GM19238 (cell line): ENCODE measurements around the gene GBX1.
A peak's percentile ranks its signal among the peaks of the same experiment; 100 is the strongest.

Experiments used
- DNase-seq: peaks from one replicate; pipeline ENCODE4 v3.0.0; 2011; ENCODE audit warnings: low spot score; ENCODE audit not compliant: insufficient read length

GBX1 gene

DNA sequence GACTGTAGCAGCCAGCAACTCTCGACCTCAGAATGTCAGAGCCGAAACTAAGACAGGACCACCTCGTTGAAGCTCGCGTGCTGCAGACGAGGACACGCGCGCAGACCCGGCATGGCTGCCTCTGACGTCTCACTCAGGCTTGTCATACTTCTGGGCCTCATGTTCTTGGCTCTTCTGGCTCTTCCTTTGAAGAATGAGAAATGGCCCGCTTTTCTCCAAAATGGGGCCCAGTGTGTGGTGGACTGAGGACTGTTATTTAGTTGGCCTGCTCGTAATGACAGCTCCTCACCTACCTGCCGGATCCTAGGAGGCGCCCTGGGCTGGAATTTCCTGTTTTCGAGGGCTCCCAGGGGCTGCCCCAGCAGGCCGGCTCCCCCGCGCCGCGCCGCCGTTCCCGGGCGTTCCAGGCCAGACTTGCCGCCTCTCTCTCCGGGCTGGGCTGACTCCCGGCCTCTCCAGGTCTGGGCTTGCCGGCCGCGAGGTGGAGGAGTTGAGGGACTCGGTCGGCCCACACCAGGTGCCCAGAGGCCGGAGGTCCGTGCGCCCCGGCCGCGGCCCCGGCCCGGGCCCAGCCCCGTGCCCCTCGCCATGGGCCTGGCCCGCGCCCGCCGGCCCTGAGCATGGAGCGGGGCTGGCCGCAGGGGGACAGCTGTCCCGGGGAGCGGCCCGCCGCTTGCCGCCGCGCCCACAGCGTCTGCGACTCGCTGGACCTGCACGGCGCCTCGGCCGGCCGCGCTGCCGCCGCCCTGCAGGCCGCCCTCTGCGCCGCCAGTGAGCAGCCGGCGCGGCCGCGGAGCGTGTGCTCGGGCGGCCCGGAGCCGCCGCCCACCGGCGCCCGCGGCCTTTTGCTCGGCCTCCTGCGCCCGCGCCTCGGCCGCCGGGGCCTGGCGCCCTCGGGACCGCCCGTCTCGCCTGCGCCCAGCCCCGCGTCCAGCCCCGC is 53.1 kb downstream of the GBX1 start:
- DNase-seq = no peak

DNA sequence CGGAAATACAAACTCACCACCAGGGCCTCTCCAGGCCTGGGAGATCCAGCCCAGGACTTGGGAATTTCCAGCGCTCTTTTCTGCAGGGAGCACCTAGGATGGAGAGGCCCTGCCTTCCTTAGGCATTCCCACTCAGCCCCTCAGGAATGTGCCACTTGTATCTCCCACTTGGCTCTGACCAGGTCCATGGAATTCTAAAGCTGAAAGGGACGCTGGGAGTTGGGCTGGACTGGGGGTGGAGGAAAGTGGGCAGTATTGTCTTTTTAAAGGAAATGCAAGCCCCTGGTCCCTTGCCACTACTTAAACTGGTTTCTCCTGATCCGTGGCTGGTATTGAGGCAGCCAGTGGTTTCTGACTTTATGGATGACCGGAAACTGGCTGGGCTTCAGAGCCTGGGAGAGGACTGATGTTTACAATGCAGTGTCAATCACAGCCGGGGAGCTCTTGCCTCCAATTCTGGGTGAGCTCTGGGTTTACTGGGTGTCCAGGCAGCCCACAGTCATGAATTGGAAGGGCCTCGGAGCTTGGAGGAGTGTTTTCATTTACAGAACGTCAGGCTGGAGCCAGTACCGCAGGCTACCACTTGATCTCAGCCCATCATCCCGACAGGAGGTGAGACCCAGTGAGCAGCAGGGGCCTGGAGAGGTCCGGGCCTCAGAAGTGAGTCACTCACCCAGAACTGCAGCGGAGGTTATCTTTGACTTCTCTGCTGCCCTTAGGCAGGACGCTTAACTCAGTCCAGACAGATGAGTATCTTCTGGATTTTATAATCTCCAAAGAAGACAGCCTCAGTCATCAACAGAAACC is 53.9 kb downstream of the GBX1 start:
- no peak for DNase-seq

DNA sequence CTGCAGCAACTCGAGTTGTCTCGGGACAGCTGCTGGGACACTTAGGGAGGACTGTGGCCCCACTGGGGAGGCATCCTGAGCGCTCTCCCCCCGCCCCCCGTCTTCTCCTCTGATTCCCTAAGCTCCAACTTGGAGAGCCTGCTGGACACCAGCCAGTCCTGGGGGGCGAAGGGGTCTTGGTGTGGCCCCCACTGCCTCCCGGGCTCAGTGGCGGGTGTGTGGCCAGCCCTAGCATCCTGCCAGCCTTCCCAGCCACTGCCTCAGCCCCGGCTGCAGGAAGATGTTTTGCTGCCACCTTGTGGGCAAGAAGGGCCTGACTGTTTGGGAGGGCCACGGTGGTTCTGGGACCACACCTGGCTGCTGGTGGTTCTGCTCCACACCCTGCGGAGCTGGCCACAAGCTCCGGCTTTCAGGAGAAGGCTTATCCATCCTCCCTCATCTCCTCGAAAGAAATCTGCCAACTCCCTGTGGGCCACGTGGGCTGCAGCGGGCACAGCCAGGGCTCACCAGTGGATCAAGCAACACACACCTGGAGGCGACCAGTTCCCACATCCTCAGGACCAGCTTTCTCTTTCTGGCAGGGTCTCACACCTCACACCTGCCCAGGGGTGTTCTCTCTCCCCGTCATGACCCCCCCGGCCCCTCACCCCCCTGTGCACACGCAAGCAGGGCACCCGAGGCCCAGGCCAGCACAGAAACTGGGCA is 56.4 kb downstream of the GBX1 start:
- peak; percentile 92 for DNase-seq

DNA sequence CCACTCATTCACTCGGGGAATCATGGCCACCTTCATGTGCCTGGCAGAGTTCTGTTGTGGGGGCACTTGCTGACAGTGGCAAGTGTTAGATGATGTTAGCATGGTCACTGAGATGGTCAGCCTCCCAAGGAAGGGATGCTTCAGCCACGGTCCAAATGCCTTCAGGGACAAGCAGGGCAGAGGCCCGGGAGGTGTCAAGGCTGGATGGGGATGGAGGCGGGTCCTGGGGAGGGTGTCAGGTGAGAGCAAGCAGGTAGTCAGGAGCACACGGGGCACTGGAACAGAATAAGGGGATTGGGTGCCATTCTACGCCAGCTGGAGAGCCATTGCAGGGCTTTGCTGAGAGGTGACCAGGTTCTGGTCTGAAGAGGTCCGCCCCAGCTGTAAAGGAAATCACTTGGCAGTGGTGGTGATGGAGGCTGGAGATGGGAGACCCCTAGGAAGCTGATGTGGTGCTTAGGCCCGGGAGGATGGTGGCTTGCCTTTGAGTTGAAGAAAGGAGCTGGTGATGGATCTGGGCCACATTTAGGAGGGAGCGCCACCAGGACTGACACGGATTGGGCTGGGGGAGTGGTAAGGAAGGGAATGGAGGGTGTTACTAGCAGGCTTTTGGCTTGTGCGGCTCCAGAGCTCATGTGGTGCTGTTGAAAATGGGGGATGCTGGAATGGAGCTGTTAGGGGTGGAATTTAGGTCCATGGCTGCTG is 57.1 kb downstream of the GBX1 start:
- no peak for DNase-seq

DNA sequence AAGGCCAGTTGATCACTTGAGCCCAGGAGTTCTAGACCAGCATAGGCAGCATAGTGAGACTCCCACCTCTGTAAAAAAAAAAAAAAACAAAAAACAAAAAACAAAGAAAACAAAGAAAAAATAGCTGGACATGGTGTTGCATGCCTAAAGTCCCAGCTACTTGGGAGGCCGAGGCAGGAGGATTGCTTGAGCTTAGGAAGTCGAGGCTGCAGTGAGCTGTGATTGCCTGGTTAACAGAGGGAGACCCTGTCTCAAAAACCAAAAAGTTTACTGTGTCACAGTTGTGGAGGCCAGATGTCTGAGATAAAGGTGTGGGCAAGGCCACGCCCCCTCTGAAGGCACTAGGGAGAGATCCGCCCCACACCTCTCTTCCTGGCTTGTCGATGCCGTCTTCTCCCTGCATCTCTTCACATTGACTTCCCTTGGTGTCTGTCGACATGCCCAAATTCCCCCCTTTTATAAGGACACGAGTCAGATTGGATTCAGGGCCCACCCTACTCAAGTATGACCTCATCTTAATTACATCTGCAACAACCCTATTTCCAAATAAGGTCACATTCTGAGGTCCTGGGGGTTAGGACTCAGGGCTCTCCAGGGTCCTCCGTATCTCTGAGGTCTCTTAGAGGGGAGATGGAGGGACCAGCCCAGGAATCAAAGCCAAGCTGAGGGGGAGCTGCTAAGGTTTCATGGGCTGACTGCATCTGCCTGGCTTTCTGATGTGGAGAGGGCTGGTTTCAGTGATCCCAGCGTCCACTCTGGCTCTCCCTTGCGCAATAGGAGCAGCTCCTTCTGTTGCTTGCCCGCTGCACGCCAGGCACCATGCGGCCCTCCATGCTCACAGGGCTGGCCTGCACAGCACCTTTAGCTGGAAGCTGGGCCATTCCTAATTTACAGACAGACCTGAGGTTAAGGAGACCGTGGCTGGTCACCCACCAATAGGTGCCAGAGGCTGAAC is 58.1 kb downstream of the GBX1 start:
- DNase-seq = no peak

DNA sequence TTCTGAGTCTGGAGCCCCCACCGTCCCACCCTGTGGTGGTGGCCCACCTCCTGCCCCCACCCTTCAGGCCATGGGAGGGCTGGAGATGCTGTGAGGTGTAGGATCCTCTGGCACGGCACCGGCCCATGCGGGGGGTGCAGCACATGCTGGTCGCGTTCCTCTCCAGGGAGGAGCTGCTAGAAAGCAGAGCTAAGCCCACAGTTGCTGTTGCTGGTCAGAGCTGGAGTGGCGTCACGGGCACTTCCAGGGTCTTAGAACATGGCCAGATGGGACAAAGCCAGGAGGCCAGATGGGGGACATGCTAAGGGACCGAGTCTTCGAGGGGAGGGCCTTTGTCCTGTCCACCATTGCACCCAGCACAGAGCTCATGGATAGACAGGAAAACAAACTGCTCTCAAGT is 59.6 kb downstream of the GBX1 start:
- no peak for DNase-seq

DNA sequence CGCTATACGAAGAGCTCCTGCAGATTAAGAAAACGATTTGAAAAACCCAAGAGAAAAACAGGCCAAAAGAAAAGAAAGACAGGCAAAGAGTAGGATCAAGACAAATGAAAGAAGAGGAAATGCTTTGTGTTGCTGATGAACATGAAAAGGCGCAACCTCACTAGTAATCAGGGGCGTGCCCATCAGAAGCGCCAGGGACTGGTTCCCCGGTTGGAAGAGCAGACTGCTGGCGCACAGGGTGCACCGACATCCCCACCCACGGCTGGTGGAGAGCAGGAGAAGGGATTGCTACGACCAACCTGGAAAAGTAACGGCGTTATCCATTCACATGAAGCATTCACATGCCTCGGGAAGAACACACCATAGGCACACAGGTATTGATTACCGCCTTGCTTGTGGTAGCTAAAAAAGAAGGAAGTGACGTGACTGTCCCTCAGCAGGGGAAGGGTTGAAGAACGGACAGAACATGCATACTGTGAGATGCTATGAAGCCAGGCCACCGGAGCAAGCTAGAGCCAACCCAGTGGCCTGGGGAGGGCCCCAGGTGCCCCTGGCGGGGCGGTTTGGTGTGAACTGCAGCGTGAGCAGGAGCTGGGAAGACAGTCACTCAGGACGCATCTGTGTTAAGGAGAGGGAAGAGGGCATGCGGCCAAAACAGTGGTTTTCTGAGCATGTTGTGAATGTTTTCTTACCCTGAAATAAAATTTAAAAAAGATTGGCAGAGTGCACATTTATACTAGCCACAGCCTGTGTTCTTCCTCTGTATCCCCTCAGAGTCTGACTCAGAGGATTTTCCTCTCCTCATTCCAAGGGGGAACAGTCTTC is 62.9 kb downstream of the GBX1 start:
- DNase-seq = no peak

DNA sequence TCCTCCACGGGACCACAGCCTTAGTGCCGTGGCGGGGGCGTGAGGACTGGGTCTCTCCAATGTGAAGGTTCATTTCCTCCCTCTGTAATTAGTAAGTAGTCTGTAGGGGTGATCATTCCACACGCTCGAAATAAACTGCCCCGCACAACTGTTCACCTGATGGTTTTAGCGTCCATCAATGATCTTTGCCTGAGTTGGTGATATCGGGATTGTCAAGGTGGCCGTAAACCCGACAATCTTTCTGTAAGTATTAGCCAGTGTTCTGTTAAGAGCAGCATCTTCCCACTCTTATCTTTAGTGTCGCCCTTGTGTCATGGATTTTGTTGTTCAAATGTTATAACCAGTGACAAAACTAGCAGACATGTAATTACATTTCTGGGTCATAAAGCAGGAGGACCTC is 63.5 kb downstream of the GBX1 start:
- no peak for DNase-seq

DNA sequence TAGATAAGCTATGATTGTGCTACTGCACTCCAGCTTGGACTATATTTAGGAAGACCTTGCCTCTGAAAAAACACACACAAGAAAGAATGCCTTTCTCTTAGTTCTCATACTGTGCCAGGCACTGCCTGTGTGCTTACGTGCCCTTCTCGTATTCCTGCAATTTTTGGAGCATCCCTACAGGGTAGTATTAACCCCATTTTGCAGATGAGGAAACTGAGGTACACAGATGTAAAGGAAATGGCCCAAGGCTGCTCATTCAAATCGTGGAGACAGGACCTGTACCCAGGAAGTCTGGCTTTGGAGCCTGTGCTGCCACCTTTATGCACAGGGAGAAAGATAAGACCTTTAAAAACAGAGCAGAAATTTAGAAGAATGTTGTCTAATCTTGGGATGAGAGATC is 64.5 kb downstream of the GBX1 start:
- no peak for DNase-seq

DNA sequence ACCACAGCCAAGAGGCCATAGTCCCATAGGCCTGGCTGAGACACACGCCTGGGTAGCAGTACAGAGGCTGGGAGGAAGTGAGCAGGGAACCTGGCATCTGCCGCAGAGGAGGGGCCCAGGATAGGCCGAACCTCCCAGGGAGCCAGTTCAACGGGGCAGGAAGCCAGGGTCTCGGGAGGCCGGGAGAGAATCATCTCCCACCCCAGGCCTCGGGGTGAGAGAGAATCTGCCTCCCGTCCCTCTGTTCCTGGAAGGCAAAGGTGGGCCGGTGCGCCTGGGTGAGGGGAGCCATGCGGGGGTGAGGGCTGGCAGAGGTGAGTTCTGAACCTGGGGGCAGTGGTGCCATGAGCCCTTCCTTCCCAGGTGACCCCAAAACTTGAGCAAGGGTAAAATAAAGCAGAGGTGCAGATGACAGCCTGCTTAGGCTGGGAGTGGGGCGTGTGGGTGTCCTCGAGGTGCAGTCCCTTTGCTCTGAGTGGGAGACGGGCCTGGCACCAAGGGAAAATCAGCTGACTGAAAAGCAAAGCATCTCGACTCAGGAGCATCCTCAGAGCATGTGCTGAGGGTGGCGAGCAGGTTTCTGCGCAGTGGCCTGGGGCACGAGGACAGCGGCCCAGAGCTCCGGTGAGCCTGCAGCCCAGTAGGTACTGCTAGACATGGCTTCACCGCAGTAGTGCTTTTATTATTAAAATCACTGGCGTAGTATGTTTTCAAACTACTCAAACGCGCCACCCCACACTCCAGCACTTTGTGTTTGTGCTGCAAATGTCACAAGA is 65.7 kb downstream of the GBX1 start:
- DNase-seq = no peak

DNA sequence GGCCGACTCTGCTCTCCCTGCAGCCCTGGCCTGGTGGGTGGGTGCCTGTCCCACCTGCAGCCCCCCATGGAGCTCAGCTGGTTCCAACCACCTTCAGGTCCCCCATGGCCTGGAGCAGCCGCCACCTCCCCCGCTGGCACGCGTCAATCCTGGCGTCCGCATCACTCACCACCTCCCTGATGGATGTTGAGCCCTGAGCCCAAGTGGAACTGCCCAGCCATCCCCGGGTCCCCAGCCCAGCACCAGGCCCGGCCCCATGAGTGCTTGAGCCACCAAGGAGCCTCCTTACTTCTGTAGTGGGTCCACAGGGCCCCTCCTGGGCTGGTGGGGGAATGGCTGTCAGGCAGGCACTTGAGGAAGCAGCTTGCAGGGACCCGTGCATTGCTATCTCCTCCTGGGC is 66.6 kb downstream of the GBX1 start:
- DNase-seq = no peak

DNA sequence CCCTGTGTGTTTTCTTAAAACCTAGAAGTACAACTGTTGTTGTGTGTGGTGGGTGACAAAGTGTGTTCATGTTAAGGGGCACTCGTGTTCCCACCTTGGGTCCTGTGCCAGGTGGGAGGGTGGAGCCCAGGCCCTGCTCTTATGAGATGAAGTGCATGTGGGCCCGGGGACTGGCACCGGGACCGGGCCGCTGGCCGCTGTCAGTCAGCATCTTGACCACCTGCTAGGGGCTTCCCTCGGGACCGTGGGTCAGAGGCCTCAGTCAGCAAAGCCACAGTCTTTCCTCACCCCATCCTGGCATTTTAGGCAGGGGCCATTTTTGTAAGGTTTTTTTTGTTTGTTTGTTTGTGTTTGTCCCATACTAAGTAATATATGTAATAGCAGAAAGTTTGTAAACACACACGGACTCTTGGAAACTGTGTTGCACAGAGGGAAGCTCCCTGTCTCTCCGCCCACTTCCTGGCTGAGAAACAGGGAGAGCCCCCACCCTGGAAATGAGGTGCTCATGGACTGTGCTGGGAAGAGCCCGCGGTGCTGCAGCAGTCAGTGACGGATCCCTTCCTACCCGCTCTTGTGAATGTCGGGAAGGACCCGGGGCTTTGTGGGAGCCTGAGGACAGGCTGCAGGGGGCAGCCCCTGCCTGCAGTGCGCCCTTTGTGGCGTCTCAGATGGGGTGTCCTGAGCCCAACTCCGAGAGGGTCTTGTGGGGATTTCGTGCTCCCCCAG is 67.8 kb downstream of the GBX1 start:
- DNase-seq = no peak
